BE2C (cell line): ENCODE data around the gene B4GALNT1.
"Not testable (repeated sequence)": the region's sequence is repeated elsewhere in the genome, so short reads cannot be mapped to it uniquely, and the experiment has no call there.

Experiments used
- DNase-seq: peaks from one replicate; pipeline ENCODE4 v3.0.0-alpha.2; 2020
- H3K27me3 ChIP-seq: fragments of 250-450 bp; sonication (Bioruptor Pico); 2 replicates; pipeline ENCODE4 v1.5.1; 2020; ENCODE audit warnings: mild to moderate bottlenecking
- H3K36me3 ChIP-seq: fragments of 250-450 bp; sonication (Bioruptor Pico); 2 replicates; pipeline ENCODE4 v1.5.1; 2020; ENCODE audit warnings: mild to moderate bottlenecking
- H3K4me1 ChIP-seq: fragments of 250-450 bp; sonication (Bioruptor Pico); 2 replicates; pipeline ENCODE4 v1.5.1; 2020
- H3K4me3 ChIP-seq: 2 replicates; pipeline ENCODE4 v1.5.1; 2011; ENCODE audit warnings: low read depth, low read length
- H3K9me3 ChIP-seq: fragments of 250-450 bp; sonication (Bioruptor Pico); 2 replicates; pipeline ENCODE4 v1.5.1; 2020
- TF ChIP-seq, protein P1 (sequence below): IDR thresholded peaks from 2 replicates; pipeline ENCODE4 v1.5.1; 2012; ENCODE audit warnings: mild to moderate bottlenecking, low read depth, low read length

The B4GALNT1 gene

DNA sequence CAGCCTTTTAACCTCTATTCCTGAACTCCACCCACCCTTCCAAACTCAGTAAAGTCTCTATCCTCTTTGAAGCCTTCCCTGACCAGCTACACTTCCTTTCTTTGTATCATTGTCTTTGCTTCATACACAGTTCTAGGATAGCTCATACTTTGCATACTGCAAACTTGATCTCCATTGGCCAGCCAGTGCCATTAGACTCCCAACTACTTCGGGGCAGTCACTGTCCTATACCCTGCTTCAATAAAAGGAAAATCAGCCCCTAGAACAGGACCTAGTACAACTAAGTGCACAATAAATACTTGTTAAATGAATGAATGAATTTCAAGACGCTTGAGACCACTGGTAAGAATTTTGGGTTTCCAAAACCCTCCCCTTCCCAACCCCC, 42.5 kb downstream of the B4GALNT1 start:
- Histone ChIP-seq H3K4me3 (peak overlapping the region; percentile 80), H3K27me3 (no peaks in the 10 kb centered on the region), H3K9me3 (no peaks in the 10 kb centered on the region), H3K36me3 (no peaks in the 10 kb centered on the region), H3K4me1 (no peaks in the 10 kb centered on the region)
- TF ChIP-seq, protein P1, sequence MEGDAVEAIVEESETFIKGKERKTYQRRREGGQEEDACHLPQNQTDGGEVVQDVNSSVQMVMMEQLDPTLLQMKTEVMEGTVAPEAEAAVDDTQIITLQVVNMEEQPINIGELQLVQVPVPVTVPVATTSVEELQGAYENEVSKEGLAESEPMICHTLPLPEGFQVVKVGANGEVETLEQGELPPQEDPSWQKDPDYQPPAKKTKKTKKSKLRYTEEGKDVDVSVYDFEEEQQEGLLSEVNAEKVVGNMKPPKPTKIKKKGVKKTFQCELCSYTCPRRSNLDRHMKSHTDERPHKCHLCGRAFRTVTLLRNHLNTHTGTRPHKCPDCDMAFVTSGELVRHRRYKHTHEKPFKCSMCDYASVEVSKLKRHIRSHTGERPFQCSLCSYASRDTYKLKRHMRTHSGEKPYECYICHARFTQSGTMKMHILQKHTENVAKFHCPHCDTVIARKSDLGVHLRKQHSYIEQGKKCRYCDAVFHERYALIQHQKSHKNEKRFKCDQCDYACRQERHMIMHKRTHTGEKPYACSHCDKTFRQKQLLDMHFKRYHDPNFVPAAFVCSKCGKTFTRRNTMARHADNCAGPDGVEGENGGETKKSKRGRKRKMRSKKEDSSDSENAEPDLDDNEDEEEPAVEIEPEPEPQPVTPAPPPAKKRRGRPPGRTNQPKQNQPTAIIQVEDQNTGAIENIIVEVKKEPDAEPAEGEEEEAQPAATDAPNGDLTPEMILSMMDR = no peak
- DNase-seq = no peak

DNA sequence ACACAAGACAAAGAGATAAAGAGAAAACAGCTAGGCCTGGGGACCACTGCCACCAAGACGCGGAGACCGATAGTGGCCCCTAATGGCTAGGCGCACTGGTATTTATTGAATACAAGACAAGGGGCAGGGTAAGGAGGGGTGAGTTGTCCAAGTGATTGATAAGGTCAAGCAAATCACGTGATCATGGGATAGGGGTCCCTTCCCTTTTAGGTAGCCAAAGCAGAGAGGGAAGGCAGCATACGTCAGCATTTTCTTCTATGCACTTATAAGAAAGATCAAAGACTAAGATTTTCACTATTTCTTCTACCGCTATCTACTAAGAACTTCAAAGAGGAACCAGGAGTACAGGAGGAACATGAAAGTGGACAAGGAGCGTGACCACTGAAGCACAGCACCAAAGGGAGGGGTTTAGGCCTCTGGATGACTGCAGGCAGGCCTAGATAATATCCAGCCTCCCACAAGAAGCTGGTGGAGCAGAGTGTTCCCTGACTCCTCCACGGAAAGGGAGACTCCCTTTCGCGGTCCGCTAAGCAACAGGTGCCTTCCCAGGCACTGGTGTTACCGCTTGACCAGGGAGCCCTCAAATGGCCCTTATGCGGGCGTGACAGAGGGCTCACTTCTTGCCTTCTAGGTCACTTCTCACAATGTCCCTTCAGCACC, 43.9 kb downstream of the B4GALNT1 start:
- not testable (repeated sequence) for H3K27me3 ChIP-seq, H3K4me3 ChIP-seq, H3K4me1 ChIP-seq, H3K36me3 ChIP-seq, H3K9me3 ChIP-seq, DNase-seq

DNA sequence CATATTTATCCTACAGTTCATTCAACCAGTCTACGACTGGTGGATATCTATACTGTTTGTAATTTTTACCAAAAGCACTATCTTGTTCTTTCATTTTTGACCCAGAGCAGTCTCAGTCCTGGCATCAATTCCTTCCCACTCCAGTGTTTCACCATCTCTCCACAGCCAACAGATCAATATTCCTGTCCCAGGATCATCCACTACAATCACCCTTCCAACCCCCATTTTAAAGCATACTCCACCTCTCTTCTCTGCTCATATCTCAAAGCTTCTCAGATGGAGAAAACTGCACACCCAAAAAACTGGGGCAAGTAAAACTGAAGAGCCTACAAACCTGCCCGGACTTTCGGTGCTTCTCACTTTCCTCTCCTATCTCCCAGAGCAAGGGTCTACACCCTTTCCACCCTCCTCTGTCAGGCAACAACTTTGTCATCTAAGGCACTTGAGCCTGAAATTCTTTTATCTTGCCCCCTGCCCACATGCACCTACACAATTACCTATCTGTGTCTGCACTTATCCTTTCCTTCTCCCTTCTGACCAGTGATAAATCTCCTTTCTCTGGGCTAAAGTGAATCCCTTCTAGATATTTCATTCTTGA, 46.1 kb downstream of the B4GALNT1 start:
- no peak for DNase-seq
- H3K9me3 ChIP-seq = no peaks in the 10 kb centered on the region
- TF ChIP-seq, protein P1 = no peak
- H3K36me3 ChIP-seq = no peaks in the 10 kb centered on the region
- no peaks in the 10 kb centered on the region for H3K4me1 ChIP-seq
- H3K4me3 ChIP-seq = no peak overlapping the region
- H3K27me3 ChIP-seq = no peaks in the 10 kb centered on the region

DNA sequence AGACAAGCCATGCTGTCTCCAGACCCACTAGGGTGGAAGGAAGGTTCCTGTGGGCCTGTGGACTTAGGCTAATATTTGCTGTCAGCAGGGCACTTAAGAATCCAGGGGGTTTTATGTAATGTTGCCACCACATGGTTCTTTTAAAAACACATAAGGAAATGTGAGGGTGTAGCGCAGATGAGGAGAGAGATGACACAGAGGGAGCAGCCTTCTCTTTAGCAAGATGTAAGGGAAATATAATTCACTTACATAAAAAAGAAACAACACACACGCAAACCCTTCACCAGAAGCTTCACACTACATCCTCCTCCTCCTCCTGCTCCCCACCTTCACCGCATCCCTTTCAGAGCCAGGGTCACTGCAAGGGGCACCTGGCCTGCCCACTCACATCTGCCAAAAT, 46.9 kb downstream of the B4GALNT1 start:
- Histone ChIP-seq H3K9me3 (no peaks in the 10 kb centered on the region), H3K36me3 (peaks cover 3% of the 10 kb centered on the region; the same call in 1 of the 2 replicates), H3K27me3 (no peaks in the 10 kb centered on the region), H3K4me3 (no peak overlapping the region), H3K4me1 (no peaks in the 10 kb centered on the region)
- TF ChIP-seq, protein P1 = no peak
- no peak for DNase-seq

DNA sequence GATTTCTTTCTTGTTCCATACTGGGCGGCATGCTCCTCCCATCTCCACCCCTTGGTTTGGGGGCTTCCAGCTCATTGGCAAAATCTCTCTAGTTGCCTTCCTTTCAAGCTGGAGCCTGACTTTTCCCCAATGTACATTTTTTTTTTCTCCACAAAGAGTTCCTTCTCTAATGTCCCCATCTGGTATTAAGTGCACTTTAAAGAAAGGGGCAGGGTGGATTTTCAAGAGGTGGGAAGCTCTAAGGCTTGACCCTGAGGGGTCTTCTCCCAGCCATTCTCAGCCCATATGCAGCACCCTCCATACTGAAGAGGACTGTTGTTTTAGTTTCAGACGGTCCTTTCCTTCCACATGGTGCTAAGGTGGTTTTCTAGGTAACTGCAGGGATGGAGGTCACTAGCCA, 47.8 kb downstream of the B4GALNT1 start:
- Histone ChIP-seq H3K36me3 (peaks cover 3% of the 10 kb centered on the region; the same call in 1 of the 2 replicates), H3K4me1 (no peaks in the 10 kb centered on the region), H3K4me3 (no peak overlapping the region), H3K27me3 (no peaks in the 10 kb centered on the region), H3K9me3 (no peaks in the 10 kb centered on the region)
- TF ChIP-seq, protein P1 = no peak
- DNase-seq = no peak

DNA sequence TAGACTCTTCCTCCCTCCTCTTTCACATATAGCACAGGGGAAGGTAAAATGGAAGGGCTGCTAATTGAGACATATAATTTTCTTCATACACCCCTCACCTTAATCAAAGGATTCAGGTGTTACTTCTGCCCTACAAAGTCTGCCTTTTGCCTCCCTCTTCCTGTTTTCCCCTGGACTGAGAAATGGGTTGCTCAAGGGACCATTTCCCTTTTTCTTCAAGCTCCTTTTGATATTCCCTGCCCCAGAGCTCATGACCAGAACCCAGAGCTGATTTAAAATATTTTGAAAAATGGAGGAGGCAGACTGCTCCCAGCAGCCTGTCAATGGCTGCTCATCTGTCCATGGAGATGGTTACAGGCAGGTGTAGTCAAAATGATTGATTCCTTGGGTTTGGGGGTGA, 48.3 kb downstream of the B4GALNT1 start:
- TF ChIP-seq, protein P1 = no peak
- no peak for DNase-seq
- H3K4me3 ChIP-seq = no peak overlapping the region
- no peaks in the 10 kb centered on the region for H3K27me3 ChIP-seq
- peaks cover 3% of the 10 kb centered on the region; the same call in 1 of the 2 replicates for H3K36me3 ChIP-seq
- no peaks in the 10 kb centered on the region for H3K4me1 ChIP-seq
- no peaks in the 10 kb centered on the region for H3K9me3 ChIP-seq
